Measurements from ENCODE around the gene SLC25A38.

DNA sequence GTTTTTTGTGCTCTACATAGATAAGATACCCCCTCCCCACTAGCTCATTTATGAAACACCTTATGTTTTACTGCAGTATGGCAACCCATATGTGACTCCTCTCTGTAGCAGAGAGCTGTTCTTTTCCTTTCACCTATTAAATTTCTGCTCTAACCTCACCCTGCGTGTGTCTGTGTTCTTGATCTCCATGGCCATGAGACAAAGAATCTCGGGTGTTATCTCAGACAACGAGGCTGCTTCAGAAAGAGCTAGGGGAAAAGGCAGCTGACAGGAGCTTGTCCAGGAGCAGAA lies 35.6 kb upstream of the SLC25A38 start:
- TF ChIP-seq EZH2phosphoT487 (IDR thresholded peaks at IDR 0.05) (no peak), EZH2 (IDR thresholded peaks at IDR 0.05) (no peak)
- TF ChIP-seq, protein P1, sequence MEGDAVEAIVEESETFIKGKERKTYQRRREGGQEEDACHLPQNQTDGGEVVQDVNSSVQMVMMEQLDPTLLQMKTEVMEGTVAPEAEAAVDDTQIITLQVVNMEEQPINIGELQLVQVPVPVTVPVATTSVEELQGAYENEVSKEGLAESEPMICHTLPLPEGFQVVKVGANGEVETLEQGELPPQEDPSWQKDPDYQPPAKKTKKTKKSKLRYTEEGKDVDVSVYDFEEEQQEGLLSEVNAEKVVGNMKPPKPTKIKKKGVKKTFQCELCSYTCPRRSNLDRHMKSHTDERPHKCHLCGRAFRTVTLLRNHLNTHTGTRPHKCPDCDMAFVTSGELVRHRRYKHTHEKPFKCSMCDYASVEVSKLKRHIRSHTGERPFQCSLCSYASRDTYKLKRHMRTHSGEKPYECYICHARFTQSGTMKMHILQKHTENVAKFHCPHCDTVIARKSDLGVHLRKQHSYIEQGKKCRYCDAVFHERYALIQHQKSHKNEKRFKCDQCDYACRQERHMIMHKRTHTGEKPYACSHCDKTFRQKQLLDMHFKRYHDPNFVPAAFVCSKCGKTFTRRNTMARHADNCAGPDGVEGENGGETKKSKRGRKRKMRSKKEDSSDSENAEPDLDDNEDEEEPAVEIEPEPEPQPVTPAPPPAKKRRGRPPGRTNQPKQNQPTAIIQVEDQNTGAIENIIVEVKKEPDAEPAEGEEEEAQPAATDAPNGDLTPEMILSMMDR (IDR thresholded peaks at IDR 0.05) = no peak

Data from neural progenitor cell (in vitro differentiated cells).